HG02610 (cell line): ENCODE data around the gene IL12RB1.

ENCODE experiments used
- ATAC-seq: cut with Tn5 transposase; IDR thresholded peaks from one replicate; pipeline ENCODE4 v1.9.1; 2021; ENCODE audit warnings: mild to moderate bottlenecking, moderate library complexity; ENCODE audit not compliant: unreplicated experiment

Gene IL12RB1

DNA sequence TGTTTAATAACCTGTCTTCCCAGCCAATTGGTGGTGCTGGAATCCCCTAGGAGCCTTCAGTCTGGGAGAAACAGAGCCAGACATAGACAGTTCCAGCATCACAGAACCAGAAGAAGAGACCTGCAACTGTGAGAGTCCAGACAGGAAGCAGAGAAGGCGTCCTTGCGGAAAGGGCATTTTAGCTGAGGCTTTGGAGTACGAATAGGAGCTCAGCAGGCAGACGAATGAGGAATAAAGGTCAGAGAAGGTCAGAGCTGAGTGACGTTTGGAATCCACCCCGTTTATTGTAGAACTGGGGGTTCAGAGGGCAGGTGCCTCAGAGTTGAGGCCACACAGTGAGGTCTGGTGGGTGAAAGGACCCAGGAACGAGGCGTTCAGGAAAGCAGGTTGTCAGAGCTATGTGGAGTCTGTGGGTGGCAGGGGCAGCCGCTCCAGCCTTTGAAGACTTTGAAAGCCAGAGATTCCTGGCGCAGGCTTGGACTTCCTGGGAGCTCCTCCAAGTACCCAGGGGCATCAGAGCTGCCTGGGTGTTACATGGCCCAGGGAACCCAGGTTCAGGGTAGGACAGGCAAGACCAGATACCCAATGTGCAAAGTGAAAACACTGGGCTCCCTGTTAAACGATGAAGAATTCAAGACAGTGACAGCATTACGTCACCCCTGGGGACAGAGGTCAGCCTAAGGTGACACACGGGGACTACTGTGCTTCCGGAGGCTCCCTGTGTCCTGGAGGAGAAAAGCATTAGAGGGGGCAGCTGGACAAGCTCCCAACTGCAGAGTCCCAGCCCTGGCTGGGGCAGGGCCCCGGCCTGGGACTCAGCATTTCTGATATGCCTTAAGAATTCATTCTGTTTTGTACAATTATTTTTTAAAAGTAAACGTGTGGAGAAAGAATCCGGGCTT lies 73.3 kb downstream of the IL12RB1 start:
- no peak for ATAC-seq

DNA sequence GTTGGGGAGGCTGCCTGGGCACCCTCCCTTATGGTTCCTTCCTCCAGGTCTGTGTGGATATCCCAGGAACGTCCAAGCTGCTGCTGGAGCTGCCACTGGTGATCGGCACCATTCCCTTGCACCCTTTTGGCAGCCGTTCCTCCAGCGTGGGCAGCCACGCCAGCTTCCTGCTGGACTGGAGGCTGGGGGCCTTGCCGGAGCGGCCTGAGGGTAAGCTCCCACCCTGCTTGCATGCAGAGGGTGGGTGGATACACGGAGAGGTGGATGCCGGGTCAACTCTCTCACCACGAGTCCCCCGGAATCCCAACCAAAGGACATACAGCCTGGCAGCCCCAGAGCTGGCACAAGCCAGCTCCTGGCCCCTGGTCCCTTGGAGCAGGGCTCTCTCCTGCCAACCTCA lies 76.6 kb downstream of the IL12RB1 start:
- no peak for ATAC-seq

DNA sequence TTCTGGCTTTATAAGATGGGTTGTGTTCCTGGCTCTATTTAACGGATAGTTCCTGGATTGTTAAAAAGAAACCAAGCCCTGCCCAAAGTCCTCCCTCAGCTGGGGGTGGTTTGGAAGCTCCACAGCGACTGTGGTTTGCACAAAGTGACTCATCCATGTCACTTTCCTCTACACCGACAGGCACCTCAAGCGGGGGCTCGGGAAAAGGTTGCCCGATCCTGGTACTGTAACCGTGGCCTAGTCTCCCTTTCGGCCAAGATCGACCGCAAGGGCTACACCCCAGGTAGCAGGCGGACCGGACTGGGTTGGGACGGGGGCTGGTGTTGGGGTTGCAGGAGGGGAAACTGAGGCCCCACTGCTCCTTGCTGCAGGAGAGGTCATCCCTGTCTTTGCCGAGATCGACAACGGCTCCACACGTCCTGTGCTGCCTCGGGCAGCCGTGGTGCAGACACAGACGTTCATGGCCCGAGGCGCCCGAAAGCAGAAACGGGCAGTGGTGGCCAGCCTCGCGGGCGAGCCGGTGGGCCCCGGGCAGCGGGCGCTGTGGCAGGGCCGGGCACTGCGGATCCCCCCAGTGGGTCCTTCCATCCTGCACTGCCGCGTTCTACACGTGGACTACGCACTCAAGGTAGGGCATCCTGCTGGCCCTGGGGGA lies 77.2 kb downstream of the IL12RB1 start:
- no peak for ATAC-seq
